Measurements from ENCODE around the gene ST6GALNAC2. TPM values are rescaled to one million over a fixed set of nuclear protein-coding genes. Genes with fewer than 3 reads are reported as not detected.

The ST6GALNAC2 gene
- total and polyA plus RNA-seq, 2 experiments from 2014 or later: 0.31 TPM; not detected in 1

GRCh38 chr17:76626442-76626841 is 40.8 kb upstream of the ST6GALNAC2 start:
- H3K4me1 ChIP-seq (ENCODE audit: insufficient read depth): peaks cover 5% of the 10 kb centered on the region
- DNase-seq (ENCODE audit: low spot score): no peak
- no peak for ATAC-seq
- H3F3A ChIP-seq (replicated peaks; ENCODE audit: low read depth): no peaks in the 10 kb centered on the region
- no peak overlapping the region for H3K27ac ChIP-seq (ENCODE audit: low read depth)
- H3K27me3 ChIP-seq (ENCODE audit: insufficient read depth): no peaks in the 10 kb centered on the region
- H4K20me1 ChIP-seq (replicated peaks; ENCODE audit: insufficient read depth): 0 out of 2 replicates have a peak, but pooled peaks cover 3% of the 10 kb centered on the region
- no peak overlapping the region for H3K4me3 ChIP-seq
- H3K4me2 ChIP-seq: no peak overlapping the region
- H3K79me2 ChIP-seq (replicated peaks; ENCODE audit: insufficient read depth): no peaks in the 10 kb centered on the region
- Mint-ChIP-seq H3K9me3 (no peaks in the 10 kb centered on the region), H3K4me3 (no peak overlapping the region), H3K27ac (no peak overlapping the region), H3K27me3 (ENCODE audit: insufficient read depth, low read depth, poor library complexity) (peaks cover 8% of the 10 kb centered on the region), H3K36me3 (ENCODE audit: low read depth) (no peaks in the 10 kb centered on the region), H3K4me1 (peaks cover 11% of the 10 kb centered on the region)
- no peak overlapping the region for H2AFZ ChIP-seq
- no peaks in the 10 kb centered on the region for H3K9me2 ChIP-seq (ENCODE audit: insufficient read depth)
- no peaks in the 10 kb centered on the region for H3K36me3 ChIP-seq (ENCODE audit: insufficient read depth)
- TF ChIP-seq ZNF462 (CRISPR knock-in tag; IDR thresholded peaks at IDR 0.05): no peak
- no peak for TF ChIP-seq REST (IDR thresholded peaks at IDR 0.05; ENCODE audit: unreplicated experiment)
- TF ChIP-seq CTCF (conservative IDR thresholded peaks at IDR 0.05; ENCODE audit: low read depth in 2 of 2): no peak

Measured in GM23338 (cell line).